ENCODE measurements around the gene ZNF334. TPM values are rescaled to one million over a fixed set of nuclear protein-coding genes. Genes with fewer than 3 reads are reported as not detected.

ZNF334 gene
- total and polyA plus RNA-seq, 2 of the 4 experiments (the other 2 are of a cell fraction) = 1.4 to 2.1 TPM

DNA sequence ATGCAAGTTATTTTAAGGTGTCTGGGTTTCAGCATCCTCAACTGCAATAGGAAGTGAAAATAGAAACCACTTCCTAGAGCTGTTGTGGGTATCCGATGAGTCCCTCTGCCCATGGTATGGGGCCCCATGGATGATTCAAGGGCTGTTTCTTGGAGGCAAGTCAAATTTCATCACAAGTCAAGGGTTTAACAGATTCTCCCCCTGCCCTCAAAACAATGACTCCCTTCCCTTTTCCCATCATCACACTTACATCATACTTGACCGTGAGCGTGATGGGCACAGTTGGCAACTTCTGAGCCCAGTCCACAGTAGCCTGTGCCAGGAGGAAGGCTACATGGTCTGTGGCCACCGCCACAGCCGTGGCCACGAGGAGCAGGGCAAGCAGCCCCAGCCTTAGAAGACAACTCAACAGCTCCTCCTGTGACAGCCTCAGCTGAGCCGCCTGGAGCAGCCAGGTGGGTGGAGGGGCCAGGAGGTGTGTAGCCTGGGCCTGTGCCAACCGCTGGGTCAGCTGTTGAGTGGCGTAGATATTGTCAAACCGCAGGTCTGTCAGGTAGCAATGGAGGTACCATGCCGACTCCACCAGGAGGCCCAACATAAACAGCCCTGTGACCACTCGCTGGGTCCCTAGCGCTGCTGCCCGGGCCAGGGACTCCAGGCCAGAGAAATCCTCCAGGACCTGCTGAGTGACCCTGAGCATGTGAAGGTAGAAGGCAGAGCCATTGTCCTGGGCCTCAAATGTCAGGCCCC is 31.9 kb upstream of the ZNF334 start:
- no peak overlapping the region for H3K27ac ChIP-seq (ENCODE audit: insufficient read depth, low read length)
- no peak overlapping the region for H2BK5ac ChIP-seq (ENCODE audit: low read depth, low read length, poor library complexity, severe bottlenecking)
- no peak overlapping the region for H3K4me3 ChIP-seq (ENCODE audit: insufficient read depth, low read depth, low read length)
- no peaks in the 10 kb centered on the region for H3K4me1 ChIP-seq (ENCODE audit: control insufficient read depth, insufficient read depth, low read length)
- H3K79me1 ChIP-seq (ENCODE audit: low read depth in 1 of 2, low read length in 2 of 2) = no peaks in the 10 kb centered on the region
- H3K27me3 ChIP-seq (ENCODE audit: control insufficient read depth, insufficient read depth, low read length) = peaks cover 17% of the 10 kb centered on the region
- no peak overlapping the region for H3K18ac ChIP-seq (ENCODE audit: low read depth, low read length)
- H3K14ac ChIP-seq (replicated peaks; ENCODE audit: low read depth, low read length) = no peak overlapping the region
- H3K4me2 ChIP-seq (ENCODE audit: low read depth, low read length) = no peak overlapping the region
- H2BK20ac ChIP-seq (ENCODE audit: low read depth, low read length) = no peak overlapping the region
- no peak overlapping the region for H3K9ac ChIP-seq (ENCODE audit: low read depth, low read length)
- H3K56ac ChIP-seq (ENCODE audit: extremely low read depth, insufficient read depth, low read length) = no peak overlapping the region
- no peak overlapping the region for H2BK15ac ChIP-seq (ENCODE audit: low read depth, low read length)
- dilution Hi-C loops (cut with HindIII; ENCODE audit: low sequenced_read_pairs, unreplicated experiment) (no loop called here), intact Hi-C loops (cut with micrococcal nuclease) (no loop called here), in situ Hi-C loops (cut with MboI; ENCODE audit: low sequenced_read_pairs) (no loop called here)
- H4K91ac ChIP-seq (ENCODE audit: insufficient read depth, low read depth, low read length) = no peak overlapping the region
- no peak overlapping the region for H4K5ac ChIP-seq (ENCODE audit: low read depth, low read length)
- POLR2A ChIA-PET (ENCODE audit: unreplicated experiment) = no interaction called here
- DNase-seq = peak; percentile 21
- no peak overlapping the region for H4K8ac ChIP-seq (ENCODE audit: low read depth in 2 of 2, low read length in 2 of 2)
- WGBS, 2 experiments (ENCODE audit: extremely low coverage in 2 of 2, insufficient read length in 1 of 2) = 74% methylated on average over 3 of the region's 14 CpGs; no CpG with 5 or more reads in 1 of the 2 experiments
- no peaks in the 10 kb centered on the region for H3K9me1 ChIP-seq (ENCODE audit: insufficient read depth, low read length)
- no peaks in the 10 kb centered on the region for H4K20me1 ChIP-seq (ENCODE audit: insufficient read depth, low read length)
- H2AK5ac ChIP-seq (ENCODE audit: low read depth, low read length) = no peak overlapping the region
- H3K36me3 ChIP-seq (ENCODE audit: control insufficient read depth, insufficient read depth, low read length) = no peaks in the 10 kb centered on the region
- CTCF ChIA-PET = no interaction called here
- H3K4ac ChIP-seq (ENCODE audit: low read depth, low read length) = no peak overlapping the region
- no peak overlapping the region for H2AK9ac ChIP-seq (replicated peaks; ENCODE audit: low read depth, low read length, poor library complexity)
- TF ChIP-seq SMC3 (IDR thresholded peaks at IDR 0.05; ENCODE audit: low read depth, low read length) (no peak), MXI1 (IDR thresholded peaks at IDR 0.05; ENCODE audit: borderline replicate concordance, low read depth, low read length) (no peak), POLR2A (IDR thresholded peaks at IDR 0.05; ENCODE audit: low read depth, low read length) (no peak), MAFK (IDR thresholded peaks at IDR 0.05; ENCODE audit: low read depth, low read length) (no peak), CHD1 (IDR thresholded peaks at IDR 0.05; ENCODE audit: low read depth, low read length) (no peak), RFX5 (IDR thresholded peaks at IDR 0.05; ENCODE audit: low read depth, low read length) (no peak), CEBPB (IDR thresholded peaks at IDR 0.05; ENCODE audit: low read depth, low read length) (no peak), FOS (IDR thresholded peaks at IDR 0.05; ENCODE audit: low read depth, low read length) (no peak), NFE2L2 (IDR thresholded peaks at IDR 0.05; ENCODE audit: low read depth, low read length) (no peak), MAZ (IDR thresholded peaks at IDR 0.05; ENCODE audit: borderline replicate concordance, low read depth, low read length) (no peak), RAD21 (IDR thresholded peaks at IDR 0.05; ENCODE audit: low read length) (no peak), RCOR1 (IDR thresholded peaks at IDR 0.05; ENCODE audit: insufficient replicate concordance, low read length) (no peak), BHLHE40 (IDR thresholded peaks at IDR 0.05; ENCODE audit: low read depth, low read length) (no peak)
- TF ChIP-seq, protein P1, sequence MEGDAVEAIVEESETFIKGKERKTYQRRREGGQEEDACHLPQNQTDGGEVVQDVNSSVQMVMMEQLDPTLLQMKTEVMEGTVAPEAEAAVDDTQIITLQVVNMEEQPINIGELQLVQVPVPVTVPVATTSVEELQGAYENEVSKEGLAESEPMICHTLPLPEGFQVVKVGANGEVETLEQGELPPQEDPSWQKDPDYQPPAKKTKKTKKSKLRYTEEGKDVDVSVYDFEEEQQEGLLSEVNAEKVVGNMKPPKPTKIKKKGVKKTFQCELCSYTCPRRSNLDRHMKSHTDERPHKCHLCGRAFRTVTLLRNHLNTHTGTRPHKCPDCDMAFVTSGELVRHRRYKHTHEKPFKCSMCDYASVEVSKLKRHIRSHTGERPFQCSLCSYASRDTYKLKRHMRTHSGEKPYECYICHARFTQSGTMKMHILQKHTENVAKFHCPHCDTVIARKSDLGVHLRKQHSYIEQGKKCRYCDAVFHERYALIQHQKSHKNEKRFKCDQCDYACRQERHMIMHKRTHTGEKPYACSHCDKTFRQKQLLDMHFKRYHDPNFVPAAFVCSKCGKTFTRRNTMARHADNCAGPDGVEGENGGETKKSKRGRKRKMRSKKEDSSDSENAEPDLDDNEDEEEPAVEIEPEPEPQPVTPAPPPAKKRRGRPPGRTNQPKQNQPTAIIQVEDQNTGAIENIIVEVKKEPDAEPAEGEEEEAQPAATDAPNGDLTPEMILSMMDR (conservative IDR thresholded peaks at IDR 0.05; ENCODE audit: low read depth, low read length) = no peak
- TF ChIP-seq, protein P2, sequence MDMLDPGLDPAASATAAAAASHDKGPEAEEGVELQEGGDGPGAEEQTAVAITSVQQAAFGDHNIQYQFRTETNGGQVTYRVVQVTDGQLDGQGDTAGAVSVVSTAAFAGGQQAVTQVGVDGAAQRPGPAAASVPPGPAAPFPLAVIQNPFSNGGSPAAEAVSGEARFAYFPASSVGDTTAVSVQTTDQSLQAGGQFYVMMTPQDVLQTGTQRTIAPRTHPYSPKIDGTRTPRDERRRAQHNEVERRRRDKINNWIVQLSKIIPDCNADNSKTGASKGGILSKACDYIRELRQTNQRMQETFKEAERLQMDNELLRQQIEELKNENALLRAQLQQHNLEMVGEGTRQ (IDR thresholded peaks at IDR 0.05; ENCODE audit: low read depth, low read length) = no peak
- TF ChIP-seq, protein P3, sequence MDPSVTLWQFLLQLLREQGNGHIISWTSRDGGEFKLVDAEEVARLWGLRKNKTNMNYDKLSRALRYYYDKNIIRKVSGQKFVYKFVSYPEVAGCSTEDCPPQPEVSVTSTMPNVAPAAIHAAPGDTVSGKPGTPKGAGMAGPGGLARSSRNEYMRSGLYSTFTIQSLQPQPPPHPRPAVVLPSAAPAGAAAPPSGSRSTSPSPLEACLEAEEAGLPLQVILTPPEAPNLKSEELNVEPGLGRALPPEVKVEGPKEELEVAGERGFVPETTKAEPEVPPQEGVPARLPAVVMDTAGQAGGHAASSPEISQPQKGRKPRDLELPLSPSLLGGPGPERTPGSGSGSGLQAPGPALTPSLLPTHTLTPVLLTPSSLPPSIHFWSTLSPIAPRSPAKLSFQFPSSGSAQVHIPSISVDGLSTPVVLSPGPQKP (IDR thresholded peaks at IDR 0.05; ENCODE audit: borderline replicate concordance, low read depth, low read length) = no peak
- no peak overlapping the region for H2BK120ac ChIP-seq (ENCODE audit: low read depth, low read length)
- H2AFZ ChIP-seq (replicated peaks; ENCODE audit: low read length, poor library complexity) = no peak overlapping the region
- BruUV-seq (replicated peaks) = no TSS peak
- H3K23ac ChIP-seq (ENCODE audit: low read depth, low read length) = no peak overlapping the region
- no peaks in the 10 kb centered on the region for H3K9me3 ChIP-seq (ENCODE audit: control insufficient read depth, insufficient read depth, low read length)
- no peak for ATAC-seq (ENCODE audit: low read depth)
